Fibroblast of skin of right biceps (primary cell): ENCODE measurements around the gene ATAD3B.
"Not testable (repeated sequence)": the region's sequence is repeated elsewhere in the genome, so short reads cannot be mapped to it uniquely, and the experiment has no call there.

Experiments
- DNase-seq: peaks from one replicate; pipeline ENCODE4 v3.0.0-alpha.2; 2013

Gene ATAD3B

DNA sequence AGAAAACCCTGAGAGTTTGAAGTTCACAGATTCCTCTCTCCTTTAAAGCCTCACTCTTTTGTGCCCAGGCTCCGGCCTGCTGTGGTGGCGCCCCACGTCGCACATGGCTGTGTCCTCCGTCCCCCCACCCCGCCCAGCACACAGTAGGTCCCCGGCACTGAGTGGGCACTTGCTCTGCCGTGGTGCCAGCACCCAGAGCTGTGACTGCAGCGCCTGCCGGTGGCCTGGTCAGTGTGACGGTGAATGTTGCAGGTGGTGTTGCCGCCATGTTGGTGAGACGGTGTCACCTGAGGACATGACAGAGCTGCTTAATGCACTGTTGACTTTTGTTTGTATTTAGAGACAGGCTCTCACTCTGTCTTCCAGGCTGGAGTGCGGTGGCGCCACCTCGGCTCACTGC, 18.7 kb upstream of the ATAD3B start:
- DNase-seq = no peak

DNA sequence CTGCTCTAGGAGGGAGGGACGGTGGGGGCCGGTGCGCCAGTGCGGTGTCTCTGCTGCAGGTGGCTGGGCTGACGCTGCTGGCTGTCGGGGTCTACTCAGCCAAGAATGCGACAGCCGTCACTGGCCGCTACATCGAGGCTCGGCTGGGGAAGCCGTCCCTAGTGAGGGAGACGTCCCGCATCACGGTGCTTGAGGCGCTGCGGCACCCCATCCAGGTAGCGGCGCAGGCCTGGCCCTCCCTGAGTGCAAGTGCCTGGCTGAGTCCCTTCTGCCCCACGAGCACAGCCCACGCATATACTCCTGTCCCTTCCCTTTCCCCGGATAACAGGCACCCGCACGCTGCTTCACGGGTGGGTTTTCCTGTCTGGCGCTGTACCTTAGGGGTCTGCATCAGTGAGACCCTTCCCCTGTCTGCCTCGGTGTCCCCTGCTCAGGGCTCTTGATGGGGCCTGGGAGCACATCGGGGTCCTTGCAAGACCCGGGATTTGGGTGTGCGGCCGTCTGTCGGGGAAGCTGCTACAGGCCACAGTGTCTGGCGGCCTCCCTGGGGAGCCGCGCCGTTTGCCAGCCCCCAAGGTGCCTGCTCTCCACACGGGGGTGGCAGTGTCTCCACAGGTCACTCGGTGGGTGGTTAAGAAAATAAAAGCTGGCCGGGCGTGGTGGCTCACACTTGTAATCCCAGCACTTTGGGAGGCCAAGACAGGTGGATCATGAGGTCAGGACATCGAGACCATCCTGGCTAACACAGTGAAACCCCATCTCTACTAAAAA, 17.1 kb upstream of the ATAD3B start:
- not testable (repeated sequence) for DNase-seq

DNA sequence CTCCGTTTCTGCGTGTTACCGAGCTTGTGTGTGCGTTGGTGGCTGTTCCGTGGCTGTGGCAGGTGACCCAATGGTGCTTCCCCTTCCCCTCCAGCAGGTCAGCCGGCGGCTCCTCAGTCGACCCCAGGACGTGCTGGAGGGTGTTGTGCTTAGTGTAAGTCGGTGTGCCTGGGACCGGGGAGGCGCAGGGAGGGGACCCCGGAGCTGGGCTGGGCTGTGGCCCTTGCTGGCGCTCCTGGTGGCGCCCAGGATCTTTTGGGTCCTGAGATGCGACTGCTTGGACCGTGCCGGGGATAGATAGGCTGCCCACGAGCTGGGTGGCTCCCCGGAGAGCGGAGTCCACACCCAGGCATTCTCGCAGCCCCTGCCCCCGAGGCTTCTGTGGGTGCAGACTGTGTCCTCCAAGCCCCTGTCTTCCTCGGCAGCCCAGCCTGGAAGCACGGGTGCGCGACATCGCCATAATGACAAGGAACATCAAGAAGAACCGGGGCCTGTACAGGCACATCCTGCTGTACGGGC, 16.1 kb upstream of the ATAD3B start:
- no peak for DNase-seq

DNA sequence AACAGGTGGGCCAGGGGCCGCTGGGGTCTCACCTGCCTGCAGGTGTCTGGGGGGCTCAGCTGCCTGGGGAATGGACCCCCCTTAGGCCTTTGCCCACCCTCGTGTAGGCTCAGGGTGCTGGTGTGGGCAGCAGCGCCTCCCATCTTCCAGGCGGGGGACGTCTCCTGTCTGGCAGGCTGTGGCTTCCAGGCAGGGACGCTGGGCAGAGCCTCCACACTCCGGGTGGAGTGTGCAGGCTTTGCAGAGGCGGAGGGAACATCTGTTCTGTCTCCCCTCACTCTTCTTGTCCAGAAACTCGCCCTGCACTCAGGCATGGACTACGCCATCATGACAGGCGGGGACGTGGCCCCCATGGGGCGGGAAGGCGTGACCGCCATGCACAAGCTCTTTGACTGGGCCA, 15.6 kb upstream of the ATAD3B start:
- not testable (repeated sequence) for DNase-seq

DNA sequence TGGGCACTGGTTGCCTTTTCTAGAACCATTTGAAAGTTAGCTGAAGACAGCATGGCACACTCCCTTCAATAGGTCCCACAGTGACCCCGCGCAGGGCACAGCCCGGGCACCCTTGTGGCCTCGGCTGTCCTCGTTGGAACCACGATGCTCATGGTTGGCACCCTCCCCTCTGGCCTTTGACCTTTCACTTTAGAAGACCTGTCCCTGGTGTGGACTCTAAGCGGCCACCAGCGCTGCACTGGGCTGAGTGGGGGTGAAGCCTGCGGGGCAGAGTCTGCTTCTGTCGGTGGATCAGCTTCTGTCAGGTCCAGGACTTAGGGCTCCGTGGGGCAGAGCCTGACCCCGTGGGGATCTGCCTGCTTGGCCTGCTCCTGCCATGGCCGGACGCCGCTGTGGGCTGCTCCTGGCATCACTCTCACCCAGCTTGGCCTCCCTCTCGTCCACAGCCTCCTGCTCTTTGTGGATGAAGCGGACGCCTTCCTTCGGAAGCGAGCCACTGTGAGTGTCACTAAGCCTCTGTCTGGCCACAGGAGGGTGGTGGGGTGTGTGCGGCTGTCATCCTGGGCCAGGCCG, 14.8 kb upstream of the ATAD3B start:
- DNase-seq = not testable (repeated sequence)

DNA sequence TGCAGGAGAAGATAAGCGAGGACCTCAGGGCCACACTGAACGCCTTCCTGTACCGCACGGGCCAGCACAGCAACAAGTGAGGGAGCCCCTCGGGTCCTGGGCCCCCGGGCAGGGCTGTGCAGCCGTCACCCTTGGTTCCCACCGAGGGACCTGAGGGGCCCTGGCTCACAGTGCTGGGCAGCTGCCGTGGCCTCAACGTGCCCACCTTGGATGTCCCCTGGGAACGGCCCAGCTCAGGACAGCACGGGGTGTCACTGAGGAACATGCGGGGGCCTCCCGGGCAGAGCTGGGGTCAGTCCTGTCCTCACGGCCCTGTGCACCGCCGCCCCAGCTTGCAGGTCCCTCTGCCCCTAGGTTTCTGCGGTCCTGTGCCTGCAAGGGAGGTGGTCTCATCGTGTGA, 12.4 kb upstream of the ATAD3B start:
- DNase-seq = not testable (repeated sequence)

DNA sequence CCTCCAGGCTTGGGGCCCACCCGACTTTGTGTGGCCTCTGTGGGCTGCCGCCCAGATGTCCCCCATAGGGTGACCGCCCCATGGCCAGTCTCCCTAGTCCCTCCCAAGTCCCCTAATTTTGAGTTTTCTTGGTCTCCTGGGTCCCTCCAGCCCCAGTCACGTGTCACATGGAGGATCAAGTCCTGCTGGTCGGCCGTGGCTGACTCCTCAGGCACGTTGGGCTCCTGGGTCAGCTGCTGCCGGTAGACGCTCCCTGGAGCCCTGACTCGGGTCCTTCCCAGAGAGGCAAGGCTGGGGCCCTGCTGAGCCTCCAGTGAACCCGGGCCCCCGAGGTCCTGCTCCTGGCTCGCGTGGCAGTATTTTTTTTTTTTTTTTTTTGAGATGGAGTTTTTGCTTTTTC, 11.9 kb upstream of the ATAD3B start:
- DNase-seq = not testable (repeated sequence)

- DNase-seq = no peak
Measured at GRCh38 chr1:1460540-1461130, 10.9 kb upstream of the ATAD3B start.

- no peak for DNase-seq
Measured at GRCh38 chr1:1461721-1462317, 9.7 kb upstream of the ATAD3B start.

DNA sequence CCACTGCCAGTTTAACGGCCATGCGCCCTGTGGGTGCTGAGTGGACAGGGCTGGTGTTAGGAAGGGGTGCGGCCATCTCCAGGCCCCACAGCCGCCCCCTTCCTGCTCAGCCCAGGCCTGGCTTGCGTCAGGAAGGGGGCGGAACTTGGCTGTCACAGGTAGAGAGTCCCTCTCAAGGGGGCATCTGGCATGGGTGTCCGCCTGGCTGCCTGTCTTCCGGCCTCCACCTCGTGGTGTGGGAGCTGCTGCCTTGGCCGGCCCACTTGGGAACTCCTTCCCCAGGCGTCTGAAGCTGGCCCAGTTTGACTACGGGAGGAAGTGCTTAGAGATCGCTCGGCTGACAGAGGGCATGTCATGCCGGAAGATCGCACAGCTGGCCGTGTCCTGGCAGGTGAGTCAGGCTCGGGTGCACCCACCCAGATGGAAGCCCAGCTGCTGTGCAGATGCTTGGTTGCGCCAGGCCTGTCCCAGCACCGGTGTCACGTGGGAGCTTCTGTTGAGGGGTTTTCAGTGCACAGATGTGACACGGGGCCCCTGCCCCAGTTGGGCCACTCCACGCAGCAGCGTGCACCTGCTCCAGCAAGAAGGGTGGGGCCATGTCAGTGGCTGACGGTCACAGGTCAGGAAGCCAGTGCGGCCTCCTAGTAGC, 9.1 kb upstream of the ATAD3B start:
- DNase-seq = no peak

DNA sequence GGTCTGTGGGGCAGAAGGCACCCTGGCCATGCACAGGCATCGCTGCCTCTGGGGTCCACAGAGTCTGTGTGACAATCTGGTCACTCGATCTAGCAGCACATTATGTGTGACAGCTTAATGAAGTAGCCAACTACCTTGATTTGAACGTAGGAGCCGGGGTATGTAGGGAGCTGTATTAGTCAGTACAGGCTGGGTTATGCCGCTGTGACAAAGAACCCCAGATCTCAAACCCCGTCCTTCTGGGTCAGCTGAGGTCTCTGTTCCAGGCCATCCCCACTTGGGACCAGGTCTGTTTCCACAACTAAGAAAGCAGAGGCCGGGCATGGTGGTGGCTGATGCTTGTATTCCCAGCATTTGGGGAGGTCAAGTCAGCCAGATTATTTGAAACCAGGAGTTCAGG, 8.3 kb upstream of the ATAD3B start:
- no peak for DNase-seq

GRCh38 chr1:1468196-1468985, 3.2 kb upstream of the ATAD3B start:
- not testable (repeated sequence) for DNase-seq

- no peak for DNase-seq
Measured at GRCh38 chr1:1470626-1471388, 758 bp upstream of the ATAD3B start.

- DNase-seq = not testable (repeated sequence)
Measured at GRCh38 chr1:1472053-1472876, 700 bp downstream of the ATAD3B start.

GRCh38 chr1:1476011-1476410, 4.4 kb downstream of the ATAD3B start:
- DNase-seq = not testable (repeated sequence)

DNA sequence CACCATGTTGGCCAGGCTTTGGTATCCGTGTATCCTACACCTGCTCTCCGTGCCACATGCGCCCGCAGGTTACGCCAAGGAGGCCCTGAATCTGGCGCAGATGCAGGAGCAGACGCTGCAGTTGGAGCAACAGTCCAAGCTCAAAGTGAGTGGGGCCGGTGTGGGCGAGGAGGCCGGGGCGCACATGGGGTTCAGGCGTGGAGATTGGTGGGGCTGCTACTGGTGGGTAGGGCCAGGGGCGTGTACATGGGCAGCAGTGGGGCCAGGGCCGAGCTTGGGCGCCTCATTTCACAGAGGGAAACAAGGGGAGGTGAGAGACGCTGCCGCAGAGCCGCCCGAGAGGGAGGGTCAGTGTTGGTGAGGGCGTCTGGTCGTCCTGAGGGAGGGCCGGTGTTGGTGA, 5.6 kb downstream of the ATAD3B start:
- DNase-seq = no peak

DNA sequence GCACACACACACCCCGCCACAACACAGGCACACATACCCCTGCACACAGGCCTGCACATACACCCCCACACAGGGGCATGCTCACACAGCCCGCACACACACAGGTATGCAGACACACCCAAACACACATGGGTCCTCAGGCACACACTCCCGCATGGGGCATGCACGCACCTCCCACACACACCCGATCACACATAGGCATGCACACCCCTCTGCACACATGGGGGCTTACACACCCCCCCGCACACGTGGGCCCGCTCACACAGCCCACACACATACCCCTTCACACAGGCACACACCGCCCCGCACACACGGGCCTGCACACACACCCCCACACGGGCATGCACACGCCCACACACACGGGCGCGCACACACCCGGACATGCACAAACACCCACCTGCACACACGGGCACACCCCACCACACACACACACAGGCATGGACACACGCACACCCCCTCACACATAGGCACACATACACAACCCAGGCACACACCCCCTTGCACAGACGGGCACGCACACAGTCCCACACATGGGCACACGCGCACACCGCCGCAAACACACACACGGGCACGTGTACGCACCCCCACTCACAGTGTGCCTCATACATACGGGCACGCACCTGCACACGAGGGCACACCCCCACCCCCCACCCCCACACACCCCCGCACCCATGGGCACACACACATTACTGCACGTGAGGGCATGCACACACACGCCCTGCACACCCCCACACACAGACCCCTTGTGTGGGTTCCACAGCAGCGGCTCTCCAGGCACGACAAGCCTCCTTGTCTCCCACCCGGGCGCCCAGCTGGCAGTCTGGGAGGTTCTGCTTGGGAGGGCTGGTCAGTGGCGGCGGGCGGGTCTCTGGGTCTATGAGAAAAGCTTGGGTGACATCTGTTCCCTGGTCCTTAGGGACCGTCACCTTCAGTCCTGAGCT, 8.3 kb downstream of the ATAD3B start:
- no peak for DNase-seq

GRCh38 chr1:1480488-1480867, 8.9 kb downstream of the ATAD3B start:
- DNase-seq = not testable (repeated sequence)

DNA sequence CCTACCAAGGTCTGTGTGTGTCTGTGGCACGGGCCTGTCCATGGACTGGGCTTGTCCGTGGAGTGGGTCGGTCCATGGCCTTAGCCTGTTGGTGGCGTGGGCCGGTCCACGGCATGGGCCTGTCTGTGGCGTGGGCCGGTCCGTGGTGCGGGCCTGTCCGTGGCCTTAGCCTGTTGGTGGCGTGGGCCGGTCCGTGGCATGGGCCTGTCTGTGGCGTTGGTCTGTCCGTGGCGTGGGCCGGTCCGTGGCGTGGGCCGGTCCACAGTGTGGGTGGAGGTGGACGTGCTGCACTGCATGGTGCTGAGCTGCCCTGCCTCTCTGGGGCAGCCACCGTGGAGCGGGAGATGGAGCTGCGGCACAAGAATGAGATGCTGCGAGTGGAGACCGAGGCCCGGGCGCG, 10.2 kb downstream of the ATAD3B start:
- not testable (repeated sequence) for DNase-seq
